GM23248 (cell line): Measurements from ENCODE around the gene MINK1.

Experiments
- EZH2 ChIP-seq: fragments of 200-600 bp; sonication (generic); IDR thresholded peaks from 2 replicates; pipeline ENCODE4 v1.6.1; 2018; ENCODE audit warnings: antibody characterized with exemption, mild to moderate bottlenecking; ENCODE audit not compliant: insufficient read depth, poor library complexity, severe bottlenecking
- EZH2phosphoT487 ChIP-seq: fragments of 200-600 bp; sonication (generic); IDR thresholded peaks from 2 replicates; pipeline ENCODE4 v1.6.1; 2018; ENCODE audit warnings: antibody characterized with exemption, moderate library complexity, mild to moderate bottlenecking, low read depth; ENCODE audit not compliant: insufficient read depth

DNA sequence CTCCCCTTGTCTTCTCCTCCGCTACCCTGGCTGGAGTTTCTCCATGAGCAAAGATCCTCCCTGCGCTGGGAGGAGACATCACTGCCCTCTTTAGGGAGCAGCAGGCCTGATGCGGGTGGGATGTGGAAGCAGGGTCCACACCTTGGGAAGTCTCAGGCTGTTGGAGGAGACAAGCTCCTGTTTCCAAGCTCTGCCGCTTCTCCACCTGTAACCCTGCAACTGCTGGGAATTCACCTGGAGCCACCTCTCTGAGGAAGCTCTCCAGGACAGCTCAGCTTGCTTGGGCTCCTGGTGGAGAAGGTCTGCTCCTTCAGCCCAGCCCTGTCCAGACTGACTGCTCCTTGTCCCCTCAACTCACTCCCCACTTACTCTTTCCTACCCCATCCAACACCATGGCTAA, 51.3 kb downstream of the MINK1 start:
- TF ChIP-seq EZH2 (no peak), EZH2phosphoT487 (no peak)
